ENCODE results near the gene XKR7.

GRCh38 chr20:31951203-31951529, 16.8 kb upstream of the XKR7 start:
- TF ChIP-seq EZH2 (IDR thresholded peaks at IDR 0.05; ENCODE audit: insufficient read depth, low read length) (no peak), CTCF (IDR thresholded peaks at IDR 0.05; ENCODE audit: insufficient read depth, low read depth, low read length) (no peak)
